ENCODE results near the gene NACC2.
"Not testable (repeated sequence)": the region's sequence is repeated elsewhere in the genome, so short reads cannot be mapped to it uniquely, and the experiment has no call there.

NACC2 gene

DNA sequence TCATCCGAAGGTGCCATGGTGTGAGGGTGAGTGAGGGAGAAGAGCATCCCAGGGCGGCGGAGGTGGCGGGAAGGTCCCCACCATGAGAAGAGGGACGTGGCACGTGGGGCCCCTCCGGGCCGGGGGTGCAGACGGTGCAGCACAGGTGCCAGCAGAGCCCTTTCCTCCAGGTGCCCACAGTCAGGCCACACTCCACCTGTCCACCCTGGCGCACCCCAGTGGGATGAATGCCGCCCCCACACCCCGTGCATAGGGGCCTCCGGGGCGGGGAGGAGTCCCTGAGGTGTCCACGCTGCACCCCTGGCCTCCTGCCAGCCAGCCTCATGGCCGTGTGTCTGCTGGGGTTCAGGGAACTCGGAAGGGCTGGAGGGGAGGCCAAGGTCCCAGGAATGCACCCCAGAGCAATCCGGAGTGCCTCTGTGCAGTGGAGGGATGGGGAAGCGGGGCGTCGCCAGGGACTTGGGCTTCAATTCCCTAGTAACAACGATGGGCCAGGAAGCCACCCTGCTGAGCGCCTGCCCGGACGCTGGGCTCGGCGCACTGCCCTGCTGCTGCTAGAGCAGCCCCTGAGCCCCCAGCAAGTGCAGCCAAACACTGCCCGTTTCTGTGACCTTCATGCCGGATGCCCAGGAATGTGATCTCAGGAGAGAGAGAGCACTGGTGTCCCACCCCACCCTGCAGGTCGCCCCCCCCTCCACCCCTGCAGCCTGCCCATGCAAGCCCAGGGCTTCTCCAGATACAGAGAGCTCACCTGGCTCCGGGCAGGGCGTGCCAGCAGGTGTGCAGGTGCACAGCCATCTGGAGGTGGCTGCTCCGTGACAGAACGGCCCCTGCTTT is 8.8 kb upstream of the NACC2 start:
- Histone ChIP-seq H3K9me3 (ENCODE audit: control insufficient read depth in 2 of 2, low read length in 2 of 2) (no peaks in the 10 kb centered on the region), H3K36me3 (ENCODE audit: control insufficient read depth in 2 of 2, insufficient read depth in 2 of 2, low read length in 2 of 2) (no peaks in the 10 kb centered on the region), H3K4me1 (ENCODE audit: control insufficient read depth in 2 of 2, insufficient read depth in 2 of 2, low read length in 2 of 2) (peaks cover 31 to 38% of the 10 kb centered on the region in 2 donors), H3K9ac (ENCODE audit: low read depth in 1 of 2, low read length in 2 of 2) (no peak overlapping the region), H3K27ac (ENCODE audit: low read depth in 2 of 2, low read length in 2 of 2) (no peak overlapping the region), H3K4me3 (ENCODE audit: low read length in 2 of 2) (no peak overlapping the region), H3K27me3 (ENCODE audit: control insufficient read depth in 2 of 2, insufficient read depth in 2 of 2, low read length in 2 of 2) (peaks cover 0 to 1% of the 10 kb centered on the region in 2 donors)

GRCh38 chr9:136101615-136102074 is 6.6 kb upstream of the NACC2 start:
- H3K9ac ChIP-seq (ENCODE audit: low read depth in 1 of 2, low read length in 2 of 2); H3K27ac ChIP-seq (ENCODE audit: low read depth in 2 of 2, low read length in 2 of 2); H3K4me3 ChIP-seq (ENCODE audit: low read length in 2 of 2); H3K27me3 ChIP-seq (ENCODE audit: control insufficient read depth in 2 of 2, insufficient read depth in 2 of 2, low read length in 2 of 2); H3K36me3 ChIP-seq (ENCODE audit: control insufficient read depth in 2 of 2, insufficient read depth in 2 of 2, low read length in 2 of 2); H3K9me3 ChIP-seq (ENCODE audit: control insufficient read depth in 2 of 2, low read length in 2 of 2): not testable (repeated sequence)
- H3K4me1 ChIP-seq (ENCODE audit: control insufficient read depth in 2 of 2, insufficient read depth in 2 of 2, low read length in 2 of 2): peaks cover 13 to 19% of the 10 kb centered on the region in 2 donors

GRCh38 chr9:136100700-136101614 is 5.9 kb upstream of the NACC2 start:
- Histone ChIP-seq H3K9me3 (ENCODE audit: control insufficient read depth in 2 of 2, low read length in 2 of 2) (no peaks in the 10 kb centered on the region), H3K36me3 (ENCODE audit: control insufficient read depth in 2 of 2, insufficient read depth in 2 of 2, low read length in 2 of 2) (no peaks in the 10 kb centered on the region), H3K9ac (ENCODE audit: low read depth in 1 of 2, low read length in 2 of 2) (no peak overlapping the region), H3K4me3 (ENCODE audit: low read length in 2 of 2) (no peak overlapping the region), H3K4me1 (ENCODE audit: control insufficient read depth in 2 of 2, insufficient read depth in 2 of 2, low read length in 2 of 2) (peaks cover 13 to 19% of the 10 kb centered on the region in 2 donors), H3K27me3 (ENCODE audit: control insufficient read depth in 2 of 2, insufficient read depth in 2 of 2, low read length in 2 of 2) (peaks cover 6% of the 10 kb centered on the region in 2 donors), H3K27ac (ENCODE audit: low read depth in 2 of 2, low read length in 2 of 2) (no peak overlapping the region)

DNA sequence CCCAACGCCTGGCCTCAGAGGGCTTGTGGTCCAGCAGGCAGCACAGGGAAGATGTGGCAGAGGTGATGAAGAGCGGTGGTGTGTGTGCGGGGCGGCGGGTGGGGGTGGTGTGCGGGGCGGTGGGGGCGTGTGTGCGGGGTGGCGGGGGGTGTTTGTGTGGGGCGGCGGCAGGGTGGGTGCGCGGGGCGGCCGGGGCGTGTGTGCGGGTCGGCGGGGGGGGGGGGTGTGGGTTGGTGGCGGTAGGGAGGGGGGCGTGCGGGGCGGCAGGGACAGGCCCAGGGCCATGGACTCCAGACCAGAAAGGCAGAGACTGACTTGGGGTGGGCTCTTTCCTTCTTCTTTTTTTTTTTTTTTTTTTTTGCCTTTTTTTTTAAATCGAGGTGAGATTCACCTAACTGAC is 4.5 kb upstream of the NACC2 start:
- no peaks in the 10 kb centered on the region for H3K36me3 ChIP-seq (ENCODE audit: control insufficient read depth in 2 of 2, insufficient read depth in 2 of 2, low read length in 2 of 2)
- H3K4me3 ChIP-seq (ENCODE audit: low read length in 2 of 2): no peak overlapping the region
- H3K4me1 ChIP-seq (ENCODE audit: control insufficient read depth in 2 of 2, insufficient read depth in 2 of 2, low read length in 2 of 2): peaks cover 8 to 11% of the 10 kb centered on the region in 2 donors
- H3K9me3 ChIP-seq (ENCODE audit: control insufficient read depth in 2 of 2, low read length in 2 of 2): no peaks in the 10 kb centered on the region
- H3K27ac ChIP-seq (ENCODE audit: low read depth in 2 of 2, low read length in 2 of 2): no peak overlapping the region
- no peak overlapping the region for H3K9ac ChIP-seq (ENCODE audit: low read depth in 1 of 2, low read length in 2 of 2)
- H3K27me3 ChIP-seq (ENCODE audit: control insufficient read depth in 2 of 2, insufficient read depth in 2 of 2, low read length in 2 of 2): peaks cover 6% of the 10 kb centered on the region in 2 donors

DNA sequence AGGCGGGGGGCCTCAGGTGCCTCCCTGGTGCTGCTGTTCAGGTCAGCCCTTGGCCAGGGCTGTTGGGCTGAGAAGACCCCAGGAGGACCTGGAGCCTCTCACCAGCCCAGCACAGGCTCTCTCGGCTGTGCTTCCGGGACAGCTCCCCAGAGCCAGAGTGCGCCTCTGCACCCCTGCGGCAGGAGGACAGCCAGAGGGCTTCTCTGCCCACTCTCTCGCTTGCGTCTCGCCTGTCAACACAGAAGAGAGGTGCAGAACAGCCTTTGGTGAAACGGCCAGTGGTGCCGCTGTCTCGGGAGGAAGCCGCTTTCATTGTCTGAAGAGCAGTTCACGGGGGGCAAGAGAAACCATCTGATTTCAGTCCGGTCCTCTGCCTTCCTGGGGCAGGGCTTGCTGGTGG is 3.8 kb upstream of the NACC2 start:
- no peak overlapping the region for H3K9ac ChIP-seq (ENCODE audit: low read depth in 1 of 2, low read length in 2 of 2)
- H3K4me3 ChIP-seq (ENCODE audit: low read length in 2 of 2): no peak overlapping the region
- H3K36me3 ChIP-seq (ENCODE audit: control insufficient read depth in 2 of 2, insufficient read depth in 2 of 2, low read length in 2 of 2): no peaks in the 10 kb centered on the region
- no peaks in the 10 kb centered on the region for H3K9me3 ChIP-seq (ENCODE audit: control insufficient read depth in 2 of 2, low read length in 2 of 2)
- peaks cover 6 to 14% of the 10 kb centered on the region in 2 donors for H3K4me1 ChIP-seq (ENCODE audit: control insufficient read depth in 2 of 2, insufficient read depth in 2 of 2, low read length in 2 of 2)
- peaks cover 6% of the 10 kb centered on the region in 2 donors for H3K27me3 ChIP-seq (ENCODE audit: control insufficient read depth in 2 of 2, insufficient read depth in 2 of 2, low read length in 2 of 2)
- H3K27ac ChIP-seq (ENCODE audit: low read depth in 2 of 2, low read length in 2 of 2): no peak overlapping the region

DNA sequence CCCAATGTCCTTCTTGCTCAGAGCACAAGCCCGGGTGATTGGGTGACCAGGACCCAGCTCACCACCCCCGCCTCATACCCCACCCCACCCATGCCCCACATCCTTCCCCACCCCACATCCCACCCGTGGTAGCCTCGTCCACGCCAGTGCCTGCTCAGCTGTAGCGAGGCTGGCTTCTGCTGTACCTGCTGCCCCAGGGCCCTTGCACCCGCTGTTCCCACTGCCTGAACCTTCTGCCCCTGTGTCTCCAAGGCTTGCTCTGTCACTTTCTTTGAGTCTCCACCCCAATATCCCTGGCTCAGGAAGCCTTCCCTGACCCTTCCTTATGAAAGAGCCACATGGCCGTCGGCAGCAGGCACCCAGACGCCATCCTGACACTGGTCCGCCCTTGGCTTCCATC is 3.1 kb upstream of the NACC2 start:
- no peaks in the 10 kb centered on the region for H3K9me3 ChIP-seq (ENCODE audit: control insufficient read depth in 2 of 2, low read length in 2 of 2)
- H3K4me1 ChIP-seq (ENCODE audit: control insufficient read depth in 2 of 2, insufficient read depth in 2 of 2, low read length in 2 of 2): peaks cover 3 to 20% of the 10 kb centered on the region in 2 donors
- no peak overlapping the region for H3K27ac ChIP-seq (ENCODE audit: low read depth in 2 of 2, low read length in 2 of 2)
- no peak overlapping the region for H3K4me3 ChIP-seq (ENCODE audit: low read length in 2 of 2)
- no peaks in the 10 kb centered on the region for H3K36me3 ChIP-seq (ENCODE audit: control insufficient read depth in 2 of 2, insufficient read depth in 2 of 2, low read length in 2 of 2)
- H3K9ac ChIP-seq (ENCODE audit: low read depth in 1 of 2, low read length in 2 of 2): no peak overlapping the region
- H3K27me3 ChIP-seq (ENCODE audit: control insufficient read depth in 2 of 2, insufficient read depth in 2 of 2, low read length in 2 of 2): peaks cover 6% of the 10 kb centered on the region in 2 donors

DNA sequence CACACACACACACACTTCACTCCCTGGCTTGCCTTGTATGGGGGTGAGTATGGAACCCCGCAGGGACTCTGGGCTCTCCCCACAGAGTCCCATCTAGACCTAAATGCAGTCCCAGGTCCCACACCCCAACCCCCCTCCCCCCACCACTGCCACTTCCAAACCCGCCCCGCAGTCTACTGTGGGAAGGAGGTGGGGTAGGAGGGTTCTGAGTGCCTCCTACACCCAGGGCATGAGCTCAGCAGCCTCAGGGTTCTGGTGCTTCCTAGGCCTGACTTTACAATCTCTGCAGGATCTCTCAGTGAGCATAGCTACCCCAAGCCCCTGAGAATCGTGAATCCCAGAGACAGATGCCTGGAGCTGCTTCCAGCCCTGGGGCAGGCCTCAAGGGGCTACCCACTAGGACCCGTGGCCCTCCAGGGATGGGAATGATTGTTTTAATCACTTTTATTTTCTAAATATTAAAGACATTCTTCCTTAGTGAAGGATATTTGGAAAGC is 1.5 kb upstream of the NACC2 start:
- H3K4me1 ChIP-seq (ENCODE audit: control insufficient read depth in 2 of 2, insufficient read depth in 2 of 2, low read length in 2 of 2): peaks cover 6 to 27% of the 10 kb centered on the region in 2 donors
- no peak overlapping the region for H3K4me3 ChIP-seq (ENCODE audit: low read length in 2 of 2)

DNA sequence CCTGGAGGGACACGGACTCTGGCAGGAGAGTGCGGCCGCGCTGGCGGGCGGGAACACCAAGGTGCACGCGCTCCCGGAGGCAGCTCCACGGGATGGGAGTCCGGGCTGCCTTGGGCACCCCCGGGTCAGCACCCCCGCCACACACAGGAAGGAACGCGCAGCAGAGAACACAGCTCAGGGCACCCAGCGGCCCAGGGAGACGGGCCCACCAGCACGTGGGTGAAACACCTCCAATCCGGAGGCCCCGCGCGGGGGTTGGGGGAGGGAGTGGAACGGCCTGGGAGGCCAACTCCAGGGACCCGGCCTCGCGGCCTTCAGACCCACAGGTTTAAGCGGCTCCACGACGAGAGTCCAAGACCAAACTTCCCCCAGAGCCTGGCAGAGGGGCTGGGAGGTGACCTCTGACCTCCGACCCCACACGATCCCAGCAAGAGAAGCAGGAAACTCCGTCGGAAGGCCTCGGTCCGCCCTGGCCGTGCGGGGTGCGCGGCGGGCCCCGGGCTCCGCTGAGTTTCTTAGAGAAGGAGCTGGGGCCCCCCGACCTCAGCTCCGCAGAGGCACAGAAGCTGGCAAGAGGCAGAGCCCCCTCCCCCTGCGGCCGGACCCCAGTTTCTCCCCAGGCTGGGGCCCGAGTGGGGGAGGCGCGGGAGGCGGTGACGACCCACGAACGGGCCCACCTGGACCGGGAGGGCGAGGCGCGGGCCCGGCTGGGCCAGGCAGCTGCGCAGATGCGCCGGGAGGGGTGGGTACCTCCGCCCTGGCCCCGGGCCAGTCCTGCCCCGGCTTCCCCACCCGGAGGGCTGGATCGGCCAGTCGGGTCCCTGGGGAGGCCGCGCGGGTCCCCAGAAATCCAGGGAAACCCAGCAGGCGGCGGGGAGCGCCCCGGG is 851 bp downstream of the NACC2 start:
- Histone ChIP-seq H3K4me1 (ENCODE audit: control insufficient read depth in 2 of 2, insufficient read depth in 2 of 2, low read length in 2 of 2) (peaks cover 9 to 26% of the 10 kb centered on the region in 2 donors), H3K9ac (ENCODE audit: low read depth in 1 of 2, low read length in 2 of 2) (peak overlapping the region; percentile 60 to 81), H3K36me3 (ENCODE audit: control insufficient read depth in 2 of 2, insufficient read depth in 2 of 2, low read length in 2 of 2) (peaks cover 0 to 3% of the 10 kb centered on the region in 2 donors), H3K9me3 (ENCODE audit: control insufficient read depth in 2 of 2, low read length in 2 of 2) (no peaks in the 10 kb centered on the region), H3K4me3 (ENCODE audit: low read length in 2 of 2) (peak overlapping the region; percentile 67 to 74), H3K27ac (ENCODE audit: low read depth in 2 of 2, low read length in 2 of 2) (peak overlapping the region; percentile 57 to 76), H3K27me3 (ENCODE audit: control insufficient read depth in 2 of 2, insufficient read depth in 2 of 2, low read length in 2 of 2) (peaks cover 6% of the 10 kb centered on the region in 2 donors)

More for the DNA sequence above, 1.5 kb upstream of the NACC2 start:
- Histone ChIP-seq H3K9me3 (ENCODE audit: control insufficient read depth in 2 of 2, low read length in 2 of 2) (no peaks in the 10 kb centered on the region), H3K36me3 (ENCODE audit: control insufficient read depth in 2 of 2, insufficient read depth in 2 of 2, low read length in 2 of 2) (peaks cover 0 to 3% of the 10 kb centered on the region in 2 donors), H3K27me3 (ENCODE audit: control insufficient read depth in 2 of 2, insufficient read depth in 2 of 2, low read length in 2 of 2) (peaks cover 6% of the 10 kb centered on the region in 2 donors), H3K27ac (ENCODE audit: low read depth in 2 of 2, low read length in 2 of 2) (no peak overlapping the region), H3K9ac (ENCODE audit: low read depth in 1 of 2, low read length in 2 of 2) (no peak overlapping the region)

GRCh38 chr9:136093346-136093986 is 1.6 kb downstream of the NACC2 start:
- H3K36me3 ChIP-seq (ENCODE audit: control insufficient read depth in 2 of 2, insufficient read depth in 2 of 2, low read length in 2 of 2): peaks cover 0 to 3% of the 10 kb centered on the region in 2 donors
- H3K4me3 ChIP-seq (ENCODE audit: low read length in 2 of 2): peak overlapping the region; percentile 67 to 74
- peaks cover 10 to 28% of the 10 kb centered on the region in 2 donors for H3K4me1 ChIP-seq (ENCODE audit: control insufficient read depth in 2 of 2, insufficient read depth in 2 of 2, low read length in 2 of 2)
- peak overlapping the region; percentile 60 to 81 for H3K9ac ChIP-seq (ENCODE audit: low read depth in 1 of 2, low read length in 2 of 2)
- H3K27ac ChIP-seq (ENCODE audit: low read depth in 2 of 2, low read length in 2 of 2): peak overlapping the region; percentile 57 to 76
- H3K27me3 ChIP-seq (ENCODE audit: control insufficient read depth in 2 of 2, insufficient read depth in 2 of 2, low read length in 2 of 2): peaks cover 2 to 3% of the 10 kb centered on the region in 2 donors
- no peaks in the 10 kb centered on the region for H3K9me3 ChIP-seq (ENCODE audit: control insufficient read depth in 2 of 2, low read length in 2 of 2)
